HG02623 (cell line): ENCODE results near the gene RNF212B.
A peak's percentile ranks its signal among the peaks of the same experiment; 100 is the strongest.

Source experiments
- ATAC-seq: cut with Tn5 transposase; IDR thresholded peaks from one replicate; pipeline ENCODE4 v1.9.1; 2021; ENCODE audit warnings: moderate library complexity; ENCODE audit not compliant: unreplicated experiment

RNF212B gene

DNA sequence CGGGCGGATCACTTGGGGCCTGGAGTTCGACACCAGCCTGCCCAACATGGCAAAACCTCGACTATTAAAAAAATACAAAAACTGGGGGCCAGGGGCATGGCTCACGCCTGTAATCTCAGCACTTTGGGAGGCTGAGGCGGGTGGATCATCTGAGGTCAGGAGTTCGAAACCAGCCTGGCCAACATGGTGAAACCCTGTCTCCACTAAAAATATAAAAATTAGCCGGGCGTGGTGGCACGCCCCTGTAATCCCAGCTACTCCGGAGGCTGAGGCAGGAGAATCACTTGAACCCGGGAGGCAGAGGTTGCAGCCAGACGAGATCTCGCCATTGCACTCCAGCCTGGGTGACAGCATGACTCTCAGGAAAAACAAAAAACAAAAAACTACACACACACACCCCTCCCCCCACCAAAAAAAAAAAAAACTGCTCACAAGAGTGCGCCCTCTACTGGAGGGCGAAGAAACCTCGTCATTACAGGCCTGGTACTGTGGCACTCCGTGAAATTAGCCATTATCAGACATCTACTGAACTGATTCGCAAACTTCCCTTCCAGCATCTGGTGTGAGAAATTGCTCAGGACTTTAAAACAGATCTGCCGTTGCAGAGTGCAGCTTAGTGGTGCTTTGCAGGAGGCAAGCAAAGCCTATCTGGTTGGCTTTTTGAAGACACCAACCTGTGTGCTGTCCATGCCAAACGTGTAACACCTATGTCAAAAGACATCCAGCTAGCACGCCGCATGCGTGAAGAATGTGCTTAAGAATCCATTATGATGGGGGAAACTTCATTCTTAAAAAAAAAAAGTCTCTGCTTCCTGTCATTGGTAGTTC lies 57.2 kb downstream of the RNF212B start:
- no peak for ATAC-seq

DNA sequence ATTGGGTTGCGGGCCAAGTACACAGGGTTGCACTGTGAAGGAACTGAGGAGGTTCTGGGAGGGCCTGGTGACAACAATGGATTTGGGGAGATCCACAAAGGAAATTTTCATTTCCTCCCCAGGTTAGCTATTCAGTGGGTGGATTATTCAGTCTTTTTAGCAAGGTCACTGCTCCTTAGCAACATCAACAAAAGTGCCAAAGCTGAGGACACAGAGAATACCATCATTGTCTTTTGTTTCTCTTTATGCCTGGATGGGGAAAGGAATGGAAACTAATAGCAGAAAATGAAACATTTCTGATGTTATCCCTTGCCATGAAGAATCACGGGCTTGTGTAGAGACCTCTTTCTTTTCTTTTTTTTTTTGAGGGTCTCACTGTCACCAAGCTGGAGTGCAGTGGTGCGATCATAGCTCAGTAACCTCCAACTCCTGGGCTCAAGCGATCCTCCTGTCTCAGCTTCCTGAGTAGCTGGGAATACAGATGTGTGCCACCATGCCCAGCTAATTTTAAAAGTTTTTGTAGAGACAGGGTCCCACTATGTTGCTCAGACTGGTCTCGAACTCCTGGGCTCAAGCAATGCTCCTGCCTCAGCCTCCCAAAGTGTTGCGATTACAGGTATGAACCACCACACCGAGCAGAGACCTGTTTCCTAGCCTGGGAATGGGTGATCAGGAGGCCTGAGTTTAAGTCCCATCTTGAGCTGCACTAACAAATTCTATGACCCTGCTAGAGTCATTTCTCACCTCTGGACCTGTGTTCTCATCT lies 58.5 kb downstream of the RNF212B start:
- no peak for ATAC-seq

DNA sequence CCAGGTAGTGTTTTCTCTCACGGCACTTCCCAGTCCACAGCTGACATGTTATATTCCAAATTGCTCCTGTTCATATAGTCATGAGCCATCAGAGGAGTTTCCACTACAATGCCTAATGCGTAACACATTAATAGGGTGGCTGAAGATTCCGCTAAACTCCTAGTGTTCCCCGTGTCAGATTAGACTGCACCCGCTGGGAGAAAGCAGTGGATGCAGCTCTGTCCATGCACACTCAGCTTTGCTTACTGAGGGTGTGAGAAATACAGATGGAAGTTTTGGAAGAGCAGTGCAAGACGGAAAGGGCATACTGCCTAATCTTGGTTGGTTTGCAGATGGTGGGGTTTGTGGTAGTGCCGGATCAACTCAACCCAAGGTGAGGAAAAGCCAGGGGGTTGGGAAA lies 59.4 kb downstream of the RNF212B start:
- ATAC-seq = no peak

DNA sequence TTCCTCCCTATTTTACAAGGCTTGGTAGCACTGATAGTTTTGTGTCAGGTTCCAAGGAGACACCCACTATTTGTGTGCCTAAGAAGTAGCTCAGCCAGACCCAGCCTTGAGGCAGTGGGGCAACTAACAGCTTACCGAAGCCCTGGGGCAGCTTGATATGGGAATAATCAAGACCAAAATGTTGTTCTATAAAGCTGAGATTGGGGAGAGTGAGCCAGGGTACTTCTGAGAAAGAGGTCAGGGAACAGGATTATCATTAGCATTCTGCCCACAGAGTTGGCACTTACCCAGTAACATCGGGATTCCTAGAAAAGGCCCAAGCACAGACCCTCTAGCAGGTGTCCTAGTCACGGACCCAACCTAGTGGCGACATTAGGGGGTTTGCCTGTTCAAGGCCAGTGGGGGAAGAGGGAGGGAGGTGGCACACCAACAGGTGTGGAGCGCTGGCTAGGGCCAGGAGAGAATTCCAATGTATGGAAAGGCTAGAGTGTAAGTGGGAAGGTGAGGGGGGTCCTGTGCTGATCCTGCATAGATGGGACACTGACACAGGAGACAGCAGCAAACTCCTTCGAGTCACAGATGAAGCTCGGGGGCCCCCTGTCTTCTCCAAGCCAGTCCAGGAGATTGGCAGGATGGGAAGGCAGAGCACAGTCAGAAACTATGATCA lies 60.0 kb downstream of the RNF212B start:
- ATAC-seq = no peak

DNA sequence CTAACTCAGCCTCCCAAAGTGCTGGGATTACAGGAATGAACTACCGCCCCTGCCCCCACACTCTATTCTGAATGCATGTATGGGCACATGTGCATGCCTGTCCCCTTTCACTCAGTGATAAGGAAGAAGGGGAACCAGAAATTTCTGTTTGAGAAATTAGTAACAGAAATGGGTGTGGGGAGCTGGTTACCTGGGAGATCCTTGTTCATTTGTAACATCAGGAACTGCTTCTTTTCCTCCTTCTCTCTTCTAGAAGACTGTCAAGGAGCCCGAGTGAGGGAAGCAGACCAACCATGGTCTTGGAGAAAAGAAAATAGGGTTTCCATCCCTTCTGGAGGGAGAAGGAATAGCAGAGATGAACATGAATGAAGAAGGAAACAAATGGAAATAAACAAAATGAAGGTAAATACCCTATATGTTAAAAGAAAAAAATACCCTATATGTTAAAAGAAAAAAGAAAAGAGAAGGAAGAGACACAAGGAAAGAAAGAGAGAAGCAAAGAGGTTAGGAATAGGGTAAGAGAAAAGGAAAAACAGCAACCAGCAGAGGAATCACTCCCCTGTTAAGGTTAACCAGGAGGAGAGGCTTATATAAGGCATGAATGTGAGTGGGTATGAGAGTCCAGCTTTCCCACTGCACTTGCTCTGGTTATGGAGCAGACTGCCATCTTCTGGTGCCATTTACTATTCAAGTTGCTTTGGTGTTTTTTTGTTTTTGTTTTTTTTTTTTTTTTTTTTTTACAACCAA lies 61.6 kb downstream of the RNF212B start:
- no peak for ATAC-seq

DNA sequence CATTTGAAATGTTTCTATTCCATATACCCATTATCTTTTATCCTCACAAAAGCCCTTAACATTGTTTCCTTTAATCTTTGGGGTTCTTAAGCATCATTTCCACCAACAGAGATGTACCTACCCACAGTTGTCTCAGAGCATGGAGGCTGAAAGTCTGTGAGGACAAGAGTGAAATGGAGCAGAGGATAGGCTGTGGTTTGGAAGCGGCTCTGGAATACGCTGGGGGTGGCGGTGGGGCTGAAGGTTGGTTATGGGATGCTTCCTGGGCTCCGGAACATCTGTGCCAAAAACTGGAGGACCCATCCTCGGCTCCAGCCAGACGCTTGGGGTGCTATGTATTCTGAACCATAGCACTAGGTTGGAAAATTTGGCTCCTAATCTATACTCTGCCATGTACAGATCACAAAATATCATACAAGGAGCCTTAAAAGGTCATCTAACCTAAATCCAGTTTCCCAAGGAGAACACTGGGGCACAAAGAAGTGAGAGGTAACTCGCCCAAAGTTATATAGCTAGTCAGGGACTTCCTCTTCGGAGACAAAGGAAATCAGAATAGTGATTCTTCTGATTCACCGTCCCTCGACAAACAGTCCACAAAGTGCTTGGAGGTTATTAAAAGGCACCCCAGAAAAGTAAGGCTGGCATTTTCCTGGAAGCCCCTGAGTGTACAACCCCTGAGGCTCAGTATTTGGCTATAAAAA lies 62.4 kb downstream of the RNF212B start:
- ATAC-seq = no peak

DNA sequence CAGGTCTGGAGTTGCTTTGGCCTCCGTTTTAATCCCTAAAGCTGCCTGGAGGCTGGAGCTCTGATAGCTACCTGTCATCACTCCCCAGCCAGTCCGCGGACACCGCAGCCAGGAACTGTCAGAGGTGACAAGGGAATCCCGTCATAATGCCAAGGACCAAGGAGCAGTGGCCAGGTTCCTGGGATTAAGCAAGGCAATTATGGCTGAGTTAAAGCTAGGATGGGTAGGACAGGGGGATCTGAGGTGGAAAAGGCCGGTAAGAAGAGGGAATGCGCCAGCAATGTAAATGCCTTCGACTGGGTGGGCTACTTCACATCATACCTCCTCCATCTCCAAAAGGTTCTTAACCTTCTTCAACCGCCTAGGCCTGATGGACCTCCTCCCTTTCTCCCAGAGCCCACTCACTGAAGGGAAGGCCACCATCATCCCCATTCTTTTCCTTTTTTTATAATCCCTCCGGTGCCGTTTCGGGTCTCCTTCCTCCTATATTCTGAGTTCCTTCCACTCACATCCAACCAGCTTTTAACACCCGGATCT lies 63.0 kb downstream of the RNF212B start:
- no peak for ATAC-seq

DNA sequence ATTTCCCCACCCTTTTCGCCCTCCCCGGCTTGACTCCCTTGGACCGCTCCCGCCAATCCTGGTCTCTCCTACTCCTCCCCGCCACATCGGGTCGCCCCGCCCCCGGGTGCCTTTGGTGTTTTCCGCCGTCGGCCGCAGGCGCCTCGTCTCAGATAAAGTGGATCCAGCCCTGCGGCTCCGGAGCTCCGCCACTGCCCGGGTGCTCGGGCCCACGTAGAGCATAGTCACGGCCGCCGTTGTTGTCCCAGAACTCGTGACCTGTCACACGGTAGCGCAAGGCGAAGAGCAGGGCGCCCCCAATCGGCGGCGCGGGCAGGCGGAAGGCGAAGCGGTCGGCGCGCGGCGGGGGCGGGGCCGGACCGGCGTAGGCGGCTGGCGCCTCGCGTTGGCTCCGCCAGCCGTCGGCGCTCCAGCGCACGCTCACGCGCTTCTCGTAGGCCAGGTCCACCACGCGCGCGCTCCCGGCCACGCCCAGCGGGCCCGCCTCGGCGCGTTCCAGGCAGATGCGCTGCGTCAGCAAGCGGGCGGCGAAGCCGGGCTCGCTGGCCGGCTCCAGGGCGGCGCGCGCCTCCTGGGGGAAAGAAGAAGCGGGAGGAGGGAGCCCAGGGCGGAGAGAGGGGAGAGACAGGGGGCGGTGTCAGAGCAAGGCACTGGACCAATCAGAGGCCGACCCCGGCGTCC lies 63.7 kb downstream of the RNF212B start:
- ATAC-seq = peak; percentile 78

DNA sequence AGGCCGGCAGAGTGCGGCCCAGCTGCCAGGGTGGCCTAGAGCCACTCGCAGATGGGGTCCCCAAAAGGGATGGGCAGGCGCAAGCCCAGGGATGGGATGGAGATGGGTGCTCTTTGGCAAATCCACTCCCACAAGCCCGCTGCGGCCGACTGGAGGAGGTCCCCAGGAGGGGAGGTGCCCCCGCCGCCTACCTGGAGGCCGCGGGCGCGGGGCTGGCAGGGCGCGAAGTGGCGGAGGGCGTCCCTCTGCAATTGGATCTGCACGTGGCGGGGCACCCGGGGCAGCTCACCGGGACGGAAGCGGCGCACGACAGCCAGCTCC lies 64.2 kb downstream of the RNF212B start:
- peak; percentile 4 for ATAC-seq

DNA sequence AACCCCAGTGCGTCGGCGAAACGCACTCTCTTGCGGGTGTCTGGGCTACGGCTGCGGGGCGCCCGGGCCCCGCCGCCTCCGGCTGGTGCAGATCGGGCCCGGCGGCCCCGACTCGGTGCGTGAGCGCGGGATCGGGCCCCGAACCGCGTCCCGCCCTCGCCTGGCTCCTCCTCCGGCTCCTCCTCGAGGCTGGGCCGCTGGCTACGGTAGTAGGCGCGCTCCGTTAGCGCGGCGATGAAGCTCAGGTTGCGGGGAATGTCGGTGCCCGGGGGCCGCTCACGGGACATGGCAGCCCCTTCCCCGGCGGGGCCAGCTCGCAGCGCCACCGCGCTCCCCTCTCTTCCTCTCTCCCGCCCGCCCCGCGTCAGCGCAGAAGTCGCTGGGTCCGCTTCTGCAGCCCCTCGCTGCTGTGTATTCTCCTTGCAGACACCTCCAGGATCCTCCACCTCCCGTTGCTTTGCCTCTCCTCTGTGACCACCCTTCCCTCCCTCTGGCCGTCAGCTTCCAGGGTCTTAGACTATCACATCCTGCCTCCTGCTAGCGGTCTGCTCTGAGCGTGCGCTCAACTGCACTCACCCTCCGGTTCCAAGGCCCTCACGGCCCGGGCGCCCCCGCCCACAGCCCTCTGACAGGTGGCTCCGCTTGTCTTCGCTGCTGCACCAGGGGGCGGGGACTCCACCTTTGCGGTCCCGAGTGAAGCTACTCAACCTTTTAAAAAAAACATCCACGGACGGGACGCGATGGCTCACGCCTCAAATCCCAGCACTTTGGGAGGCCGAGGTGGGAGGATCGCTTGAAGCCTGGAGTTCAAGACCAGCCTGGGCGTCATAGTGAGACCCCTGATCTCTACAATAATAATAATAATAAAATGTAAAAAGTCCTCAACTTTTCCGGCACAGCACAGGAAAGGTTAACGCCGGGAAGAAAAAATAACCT lies 64.8 kb downstream of the RNF212B start, which contains the start of gene PPP1R3E:
Gene PPP1R3E, minus strand, starts transcription at position 570 of the 936 bp plus-strand sequence. Its CDS starts 283 bp downstream, at position 287.
- peak; percentile 26 for ATAC-seq

DNA sequence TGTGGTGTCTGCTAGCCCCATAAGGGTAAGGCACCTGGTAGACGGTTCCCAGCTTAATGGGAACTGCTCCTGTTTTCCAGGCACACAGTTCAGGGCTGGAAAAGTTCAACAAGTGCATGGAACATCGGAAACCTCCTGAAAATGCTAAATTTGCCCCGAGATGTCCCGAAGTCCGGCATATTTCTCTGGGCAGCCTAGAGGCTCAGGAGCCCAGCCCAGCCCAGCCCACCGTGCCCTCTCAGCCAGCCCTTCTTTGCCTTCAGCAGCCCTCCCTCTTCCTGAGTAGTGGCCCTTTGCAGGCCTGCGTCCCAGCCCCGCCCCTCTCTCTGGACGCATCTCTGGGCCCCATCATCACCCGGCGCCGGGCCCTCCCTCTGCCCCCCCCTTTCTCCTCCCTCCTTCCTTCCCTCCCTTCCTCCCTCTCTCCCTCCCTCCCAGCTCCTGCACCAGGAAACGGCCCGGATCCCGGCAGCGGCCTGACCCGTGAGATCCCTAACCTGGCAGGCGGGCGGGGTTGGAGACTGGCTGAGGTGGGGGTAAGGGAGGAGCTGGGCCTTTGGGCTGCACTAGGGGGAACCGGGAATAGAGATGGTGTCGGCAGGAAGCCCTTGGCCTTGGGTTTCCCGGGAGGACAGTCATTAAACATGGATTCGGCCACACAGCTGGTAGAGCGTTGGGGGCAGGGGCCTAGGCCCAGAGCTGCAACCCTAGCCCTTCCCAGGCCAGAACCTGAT lies 68.8 kb downstream of the RNF212B start, which contains the start of gene BCL2L2:
Gene BCL2L2, plus strand, starts transcription at position 422 of the 734 bp plus-strand sequence. CDS start 935 bp downstream, outside the sequence.
- ATAC-seq = no peak

DNA sequence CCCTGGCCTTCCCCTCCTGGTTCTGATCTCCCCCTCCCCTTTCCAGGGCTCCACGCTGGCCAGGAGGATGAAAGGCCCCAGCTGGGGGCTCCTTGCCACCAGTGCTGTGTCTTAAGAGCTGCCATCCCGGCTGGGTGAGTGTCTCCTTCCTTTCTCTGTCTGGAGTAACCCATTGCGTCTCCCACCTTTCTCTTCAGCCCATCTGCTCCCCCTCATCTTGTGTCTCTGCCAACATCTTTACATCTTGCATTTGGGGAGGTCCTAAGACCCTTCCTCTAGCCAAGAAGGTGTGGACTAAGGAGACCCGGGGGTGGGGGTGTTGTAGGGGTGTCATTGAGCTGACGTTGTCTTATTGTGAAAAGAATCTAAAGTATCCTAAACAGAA lies 69.4 kb downstream of the RNF212B start:
- no peak for ATAC-seq

DNA sequence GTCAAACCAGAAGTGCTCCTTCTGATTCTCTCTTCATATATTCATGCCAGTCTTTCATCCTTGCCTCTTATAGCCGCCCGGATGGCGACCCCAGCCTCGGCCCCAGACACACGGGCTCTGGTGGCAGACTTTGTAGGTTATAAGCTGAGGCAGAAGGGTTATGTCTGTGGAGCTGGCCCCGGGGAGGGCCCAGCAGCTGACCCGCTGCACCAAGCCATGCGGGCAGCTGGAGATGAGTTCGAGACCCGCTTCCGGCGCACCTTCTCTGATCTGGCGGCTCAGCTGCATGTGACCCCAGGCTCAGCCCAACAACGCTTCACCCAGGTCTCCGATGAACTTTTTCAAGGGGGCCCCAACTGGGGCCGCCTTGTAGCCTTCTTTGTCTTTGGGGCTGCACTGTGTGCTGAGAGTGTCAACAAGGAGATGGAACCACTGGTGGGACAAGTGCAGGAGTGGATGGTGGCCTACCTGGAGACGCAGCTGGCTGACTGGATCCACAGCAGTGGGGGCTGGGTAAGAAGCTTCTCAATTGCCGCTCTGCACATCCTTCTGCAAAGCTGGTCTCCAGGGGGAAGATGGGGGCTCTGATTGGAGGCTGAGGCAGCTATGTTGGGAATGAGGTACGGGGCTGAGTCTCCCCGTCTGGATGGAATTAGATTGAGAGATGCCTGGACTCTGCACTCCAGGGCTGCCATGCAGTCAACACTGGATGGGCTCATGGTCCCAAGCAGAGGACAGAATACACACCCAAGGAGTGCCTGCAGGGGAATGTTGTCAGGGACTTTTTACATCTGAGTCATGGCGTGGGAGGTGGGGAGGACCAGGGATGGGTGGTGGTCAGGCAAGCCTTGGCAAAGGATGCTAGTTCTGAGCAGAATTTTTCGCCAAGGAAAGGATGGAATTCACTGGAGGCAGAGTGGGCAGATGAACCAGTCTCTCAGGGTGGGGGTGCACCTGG lies 70.2 kb downstream of the RNF212B start:
- no peak for ATAC-seq

DNA sequence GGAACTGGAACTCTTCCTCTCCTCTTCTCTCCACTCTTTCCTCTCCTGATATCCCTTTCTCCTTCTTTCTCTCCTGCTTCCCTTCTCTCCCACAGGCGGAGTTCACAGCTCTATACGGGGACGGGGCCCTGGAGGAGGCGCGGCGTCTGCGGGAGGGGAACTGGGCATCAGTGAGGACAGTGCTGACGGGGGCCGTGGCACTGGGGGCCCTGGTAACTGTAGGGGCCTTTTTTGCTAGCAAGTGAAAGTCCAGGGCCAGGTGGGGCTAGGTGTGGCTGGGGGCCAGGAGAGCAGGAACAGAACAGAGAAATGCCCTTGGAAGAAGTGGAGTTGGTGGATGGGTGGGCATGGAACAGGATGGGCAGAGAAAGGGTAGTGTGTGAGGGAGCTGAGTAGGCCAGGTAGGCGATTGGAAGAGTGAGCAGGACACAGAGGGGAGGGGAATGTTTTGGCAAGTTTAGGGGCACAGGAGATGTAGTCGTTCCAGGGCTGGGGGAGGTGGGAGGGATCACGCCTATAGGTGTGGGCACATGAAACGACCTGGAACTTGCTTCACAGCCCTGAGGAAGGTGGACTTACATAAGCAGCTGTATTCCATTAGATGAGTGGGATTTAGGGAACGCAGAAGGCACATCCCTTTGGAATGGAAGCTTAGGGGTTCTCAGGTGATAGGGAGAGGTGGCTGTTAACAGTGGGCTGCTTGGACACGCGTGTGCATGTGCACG lies 71.1 kb downstream of the RNF212B start:
- ATAC-seq = no peak

DNA sequence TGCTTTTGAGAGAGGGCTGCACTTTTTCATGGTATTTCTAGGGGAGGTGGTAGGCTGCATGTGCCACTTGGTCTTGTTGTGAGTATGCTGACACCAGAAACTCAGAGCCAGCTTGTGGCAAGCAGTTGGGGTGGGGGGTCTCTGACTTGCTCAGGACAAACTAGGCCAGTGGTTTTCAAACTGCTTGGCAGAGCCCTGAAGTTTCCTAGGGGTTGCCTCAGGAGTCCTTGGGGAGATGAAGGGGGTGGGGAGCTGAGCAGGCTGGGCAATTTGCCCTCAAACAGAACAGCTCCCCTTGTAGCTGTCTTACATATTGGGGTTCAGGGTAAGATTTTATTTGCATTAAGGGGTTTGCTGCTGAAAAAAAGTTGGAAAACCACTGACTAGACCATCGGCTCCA lies 72.8 kb downstream of the RNF212B start:
- no peak for ATAC-seq

DNA sequence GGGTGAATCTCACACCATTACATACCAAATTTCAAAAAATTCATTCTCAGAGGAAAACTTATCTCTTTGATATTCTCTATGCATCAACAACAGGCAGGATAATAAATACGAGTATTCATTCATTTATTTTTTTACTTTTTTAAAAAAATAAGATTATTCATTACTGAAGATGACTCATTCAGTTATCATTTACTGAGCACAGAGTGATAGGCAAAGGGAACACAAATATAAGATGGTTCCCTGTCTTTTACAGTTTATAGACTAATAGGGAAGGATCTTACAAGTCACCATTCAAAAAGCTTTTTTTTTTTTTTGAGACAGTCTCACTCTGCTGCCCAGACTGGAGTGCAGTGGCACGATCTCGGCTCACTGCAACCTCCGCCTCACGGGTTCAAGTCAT lies 78.6 kb downstream of the RNF212B start:
- no peak for ATAC-seq
